ACC112 (cell line): ENCODE data around the gene KRTAP3-1.
"Not testable (repeated sequence)": the region's sequence is repeated elsewhere in the genome, so short reads cannot be mapped to it uniquely, and the experiment has no call there.

Source experiments
- H2AFZ ChIP-seq: fragments of 200-600 bp; sonication (generic); one replicate; pipeline ENCODE4 v1.6.0; 2017; ENCODE audit warnings: antibody characterized with exemption, low read length; ENCODE audit not compliant: unreplicated experiment
- H3K27ac ChIP-seq: fragments of 200-600 bp; sonication (generic); 2 replicates; pipeline ENCODE4 v1.5.1; 2014; ENCODE audit warnings: low read depth, mild to moderate bottlenecking, antibody characterized with exemption, low read length, moderate library complexity
- H3K27me3 ChIP-seq: fragments of 200-600 bp; sonication (generic); 2 replicates; pipeline ENCODE4 v1.6.1; 2014; ENCODE audit warnings: mild to moderate bottlenecking, antibody characterized with exemption, low read length, moderate library complexity, mixed read lengths; ENCODE audit not compliant: insufficient read depth
- H3K36me3 ChIP-seq: fragments of 200-600 bp; sonication (generic); 2 replicates; pipeline ENCODE4 v1.6.1; 2016; ENCODE audit warnings: mild to moderate bottlenecking, antibody characterized with exemption, low read length, moderate library complexity, mixed read lengths; ENCODE audit not compliant: insufficient read depth
- H3K4me1 ChIP-seq: fragments of 200-600 bp; sonication (generic); one replicate; pipeline ENCODE4 v1.6.1; 2016; ENCODE audit warnings: low read length, mixed read lengths; ENCODE audit not compliant: insufficient read depth, unreplicated experiment, control insufficient read depth
- H3K4me3 ChIP-seq: fragments of 200-600 bp; sonication (generic); 2 replicates; pipeline ENCODE4 v1.5.1; 2014; ENCODE audit warnings: mild to moderate bottlenecking, low read depth, low read length
- H3K79me2 ChIP-seq: fragments of 200-600 bp; sonication (generic); one replicate; pipeline ENCODE4 v1.6.0; 2016; ENCODE audit warnings: low read length; ENCODE audit not compliant: control insufficient read depth, unreplicated experiment, insufficient read depth

KRTAP3-1 gene

DNA sequence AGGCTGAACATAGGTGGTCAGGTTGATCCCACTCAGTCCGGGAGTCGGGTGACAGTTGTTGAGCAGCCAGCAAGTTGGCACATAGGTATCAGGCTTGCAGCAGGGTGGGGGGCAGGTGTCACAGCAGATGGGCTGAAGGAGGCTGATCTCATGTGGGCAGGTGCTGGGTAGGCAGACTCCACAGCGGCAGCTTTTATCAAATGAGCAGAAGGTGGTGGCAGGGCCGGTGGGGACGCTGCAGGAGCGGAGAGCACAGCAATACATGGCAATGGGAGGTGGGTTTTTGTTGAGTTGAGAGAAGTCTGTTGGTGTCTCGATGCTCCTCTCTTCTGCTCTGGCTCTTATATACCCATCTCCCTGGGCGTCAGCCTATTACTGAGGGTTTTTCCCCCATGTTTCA is at the start of gene KRTAP3-1:
Gene KRTAP3-1, minus strand, starts transcription at position 318 of the 400 bp plus-strand sequence. Its CDS starts 54 bp downstream, at position 264.
- Histone ChIP-seq H3K4me3 (no peak within 1 kb of the TSS), H2AFZ (no peak within 1 kb of the TSS), H3K27me3 (no peaks in the 10 kb centered on the region), H3K4me1 (no peaks in the 10 kb centered on the region), H3K27ac (no peak within 1 kb of the TSS), H3K79me2 (no peaks in the 10 kb centered on the region), H3K36me3 (no peaks in the 10 kb centered on the region)

DNA sequence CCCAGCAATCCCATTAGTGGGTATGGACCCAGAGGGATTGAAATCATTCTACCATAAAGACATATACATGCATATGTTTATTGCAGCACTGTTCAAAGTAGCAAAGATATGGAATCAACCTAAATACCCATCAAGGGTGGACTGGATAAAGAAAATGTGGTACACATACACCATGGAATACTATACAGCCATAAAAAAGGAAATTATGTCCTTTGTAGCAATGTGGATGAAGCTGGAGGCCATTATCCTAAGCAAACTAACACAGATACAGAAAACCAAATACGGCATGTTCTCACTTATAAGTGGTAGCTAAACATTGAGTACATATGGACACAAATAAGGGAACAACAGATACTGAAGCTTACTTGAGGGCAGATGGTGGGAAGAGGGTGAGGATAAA is 48.6 kb upstream of the KRTAP3-1 start:
- no peaks in the 10 kb centered on the region for H3K79me2 ChIP-seq
- 0 out of 2 replicates have a peak, but pooled peaks cover 4% of the 10 kb centered on the region for H3K36me3 ChIP-seq
- no peak overlapping the region for H2AFZ ChIP-seq
- H3K27ac ChIP-seq = no peak overlapping the region
- no peaks in the 10 kb centered on the region for H3K27me3 ChIP-seq
- peaks cover 38% of the 10 kb centered on the region for H3K4me1 ChIP-seq
- no peak overlapping the region for H3K4me3 ChIP-seq

DNA sequence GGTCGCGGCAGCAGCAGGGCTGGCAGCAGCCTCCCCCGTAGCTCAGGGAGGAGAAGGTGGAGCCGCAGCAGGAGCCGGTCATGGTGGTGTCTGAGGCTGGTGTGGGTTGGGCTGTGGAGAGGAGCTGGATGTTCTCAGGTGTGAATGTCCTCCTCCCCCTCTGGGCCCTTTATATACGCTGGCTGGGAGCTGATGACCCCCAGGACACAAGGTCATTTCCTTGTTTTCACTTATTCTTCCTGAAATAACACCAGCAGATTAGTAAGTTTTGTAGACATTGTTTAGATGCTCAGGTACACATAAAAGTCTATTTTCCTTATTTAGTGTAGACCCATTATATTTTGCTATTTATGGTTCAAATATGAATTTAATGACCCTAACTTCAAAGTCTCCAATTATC is 46.2 kb upstream of the KRTAP3-1 start, which contains the start of gene KRTAP2-2:
Gene KRTAP2-2, minus strand, starts transcription at position 101 of the 400 bp plus-strand sequence. Its CDS starts 19 bp downstream, at position 82.
- H3K4me1 ChIP-seq = peaks cover 15% of the 10 kb centered on the region
- H3K27ac ChIP-seq, H3K27me3 ChIP-seq, H3K4me3 ChIP-seq, H2AFZ ChIP-seq, H3K79me2 ChIP-seq, H3K36me3 ChIP-seq: not testable (repeated sequence)

DNA sequence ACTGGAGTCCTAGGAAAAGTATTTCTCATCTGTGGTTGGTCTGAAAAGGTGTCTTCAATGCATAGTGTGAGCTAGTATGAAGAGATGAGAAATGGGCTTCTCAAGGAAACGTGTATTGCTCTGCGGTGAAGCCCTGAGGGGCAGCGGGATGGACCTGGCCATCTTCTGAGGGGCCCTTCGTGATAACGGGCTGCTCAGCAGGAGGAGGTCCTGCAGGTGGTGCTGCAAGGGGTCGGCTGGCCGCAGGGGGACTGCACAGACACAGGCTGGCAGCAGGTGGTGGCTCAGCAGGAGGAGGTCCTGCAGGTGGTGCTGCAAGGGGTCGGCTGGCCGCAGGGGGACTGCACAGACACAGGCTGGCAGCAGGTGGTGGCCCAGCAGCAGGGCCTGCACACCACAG is 45.6 kb upstream of the KRTAP3-1 start:
- not testable (repeated sequence) for H2AFZ ChIP-seq, H3K36me3 ChIP-seq, H3K27ac ChIP-seq, H3K79me2 ChIP-seq, H3K27me3 ChIP-seq, H3K4me3 ChIP-seq
- peaks cover 11% of the 10 kb centered on the region for H3K4me1 ChIP-seq

DNA sequence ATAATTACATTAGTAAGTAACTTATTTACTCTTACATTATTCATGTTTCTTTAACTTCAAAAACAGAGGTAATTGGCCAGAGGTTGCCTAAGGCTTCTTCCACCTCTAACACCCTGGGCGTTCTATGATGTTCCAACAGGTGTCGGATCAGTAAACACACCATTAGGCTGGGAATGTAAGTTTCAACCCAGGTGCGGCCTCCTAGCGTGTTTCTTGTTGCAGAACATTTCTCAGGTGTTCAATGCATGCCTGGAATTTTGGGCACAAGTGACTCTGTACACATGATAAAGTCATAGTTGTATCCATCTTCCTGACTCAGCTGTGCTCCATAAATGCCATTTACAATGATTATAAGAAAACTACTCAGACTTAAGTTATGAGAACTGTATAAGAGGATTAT is 45.1 kb upstream of the KRTAP3-1 start:
- Histone ChIP-seq H3K27ac (no peak overlapping the region), H3K4me1 (peaks cover 10% of the 10 kb centered on the region), H3K4me3 (no peak overlapping the region), H3K79me2 (no peaks in the 10 kb centered on the region), H3K27me3 (no peaks in the 10 kb centered on the region), H3K36me3 (0 out of 2 replicates have a peak, but pooled peaks cover 4% of the 10 kb centered on the region), H2AFZ (no peak overlapping the region)

DNA sequence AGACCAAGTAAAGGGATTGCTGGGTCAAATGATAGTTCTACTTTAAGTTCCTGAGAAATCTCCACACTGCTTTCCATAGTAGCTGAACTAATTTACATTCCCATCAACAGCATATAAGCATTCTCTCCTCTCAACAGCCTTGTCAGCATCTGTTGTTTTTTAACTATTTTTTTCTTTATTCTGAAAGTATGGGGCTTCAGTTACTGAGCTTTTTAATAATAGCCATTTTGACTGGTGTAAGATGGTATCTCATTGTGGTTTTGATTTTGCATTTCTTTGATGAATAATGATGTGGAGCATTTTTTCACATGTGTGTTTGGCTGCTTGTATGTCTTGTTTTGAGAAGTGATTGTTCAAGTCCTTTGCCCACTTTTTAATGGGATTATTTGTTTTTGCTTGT is 43.6 kb upstream of the KRTAP3-1 start:
- no peak overlapping the region for H3K27ac ChIP-seq
- no peaks in the 10 kb centered on the region for H3K27me3 ChIP-seq
- H2AFZ ChIP-seq = no peak overlapping the region
- peaks cover 13% of the 10 kb centered on the region for H3K4me1 ChIP-seq
- no peaks in the 10 kb centered on the region for H3K79me2 ChIP-seq
- H3K36me3 ChIP-seq = 0 out of 2 replicates have a peak, but pooled peaks cover 4% of the 10 kb centered on the region
- H3K4me3 ChIP-seq = no peak overlapping the region

DNA sequence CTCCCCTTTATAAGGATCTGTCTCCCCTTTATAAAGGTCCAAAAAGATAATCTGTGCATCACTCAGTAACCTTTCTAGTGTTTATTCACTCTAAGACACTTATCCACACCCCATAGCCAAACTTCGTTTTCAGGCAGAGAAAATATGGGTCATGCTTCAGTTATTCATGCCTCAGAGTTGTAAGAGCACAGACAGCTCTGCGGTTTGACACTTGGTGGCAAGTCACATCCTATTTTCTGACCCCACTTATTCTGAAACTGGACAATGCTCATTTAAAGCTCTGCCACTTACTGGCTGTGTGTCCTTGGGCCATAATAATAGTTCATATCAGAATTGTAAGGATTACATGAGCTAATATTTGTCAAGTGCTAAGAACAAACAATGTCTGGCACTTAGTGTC is 40.2 kb upstream of the KRTAP3-1 start:
- Histone ChIP-seq H3K36me3 (0 out of 2 replicates have a peak, but pooled peaks cover 4% of the 10 kb centered on the region), H3K4me1 (peaks cover 13% of the 10 kb centered on the region), H3K27ac (peak overlapping the region; percentile 87), H3K4me3 (peak overlapping the region; percentile 35; the same call in 1 of the 2 replicates), H3K27me3 (no peaks in the 10 kb centered on the region), H3K79me2 (no peaks in the 10 kb centered on the region), H2AFZ (peak overlapping the region; percentile 26)

DNA sequence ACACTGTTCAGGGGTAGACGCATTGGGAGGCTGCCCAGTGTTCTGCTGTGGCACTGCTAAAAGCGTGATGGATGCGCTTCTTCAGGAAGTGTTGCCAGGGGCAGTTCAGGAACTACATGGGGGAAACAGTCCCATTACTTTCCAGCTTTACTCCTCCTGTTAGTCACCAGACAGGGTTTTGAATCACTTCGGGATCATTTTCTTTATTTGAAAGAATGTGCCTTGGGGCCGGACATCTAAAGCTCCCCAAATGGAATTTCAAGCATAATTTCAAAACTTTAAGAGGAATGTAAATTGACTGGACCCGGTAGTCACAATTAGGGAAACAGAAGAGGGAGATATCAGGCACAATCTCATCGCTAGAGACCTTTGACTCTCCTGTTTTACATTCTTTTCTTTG is 39.5 kb upstream of the KRTAP3-1 start:
- H3K27me3 ChIP-seq = no peaks in the 10 kb centered on the region
- no peaks in the 10 kb centered on the region for H3K79me2 ChIP-seq
- H3K36me3 ChIP-seq = 0 out of 2 replicates have a peak, but pooled peaks cover 4% of the 10 kb centered on the region
- H3K4me3 ChIP-seq = peak overlapping the region; percentile 35
- peak overlapping the region; percentile 87 for H3K27ac ChIP-seq
- peaks cover 13% of the 10 kb centered on the region for H3K4me1 ChIP-seq
- peak overlapping the region; percentile 26 for H2AFZ ChIP-seq

DNA sequence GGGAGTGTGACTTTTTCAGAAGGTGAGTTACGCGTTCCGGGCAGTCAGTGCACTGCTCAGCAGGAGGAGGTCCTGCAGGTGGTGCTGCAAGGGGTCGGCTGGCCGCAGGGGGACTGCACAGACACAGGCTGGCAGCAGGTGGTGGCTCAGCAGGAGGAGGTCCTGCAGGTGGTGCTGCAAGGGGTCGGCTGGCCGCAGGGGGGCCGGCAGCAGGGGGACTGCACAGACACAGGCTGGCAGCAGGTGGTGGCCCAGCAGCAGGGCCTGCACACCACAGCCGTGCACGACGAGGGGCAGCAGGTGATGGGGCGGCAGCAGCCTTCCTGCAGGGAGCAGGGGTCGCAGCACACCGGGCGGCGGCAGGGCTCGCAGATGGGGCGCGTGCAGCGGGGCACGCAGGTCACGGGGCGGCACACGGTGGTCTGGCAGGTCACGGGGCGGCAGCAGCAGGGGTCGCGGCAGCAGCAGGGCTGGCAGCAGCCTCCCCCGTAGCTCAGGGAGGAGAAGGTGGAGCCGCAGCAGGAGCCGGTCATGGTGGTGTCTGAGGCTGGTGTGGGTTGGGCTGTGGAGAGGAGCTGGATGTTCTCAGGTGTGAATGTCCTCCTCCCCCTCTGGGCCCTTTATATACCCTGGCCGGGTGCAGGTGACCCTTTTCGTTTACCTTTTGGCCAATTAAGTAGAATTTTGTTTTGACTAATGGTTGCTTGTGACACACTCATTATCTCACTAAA is 38.0 kb upstream of the KRTAP3-1 start, which contains the start of gene KRTAP2-1:
Gene KRTAP2-1, minus strand, starts transcription at position 582 of the 731 bp plus-strand sequence. Its CDS starts 49 bp downstream, at position 533.
- H3K27ac ChIP-seq = peak within 1 kb of the TSS; percentile 87

DNA sequence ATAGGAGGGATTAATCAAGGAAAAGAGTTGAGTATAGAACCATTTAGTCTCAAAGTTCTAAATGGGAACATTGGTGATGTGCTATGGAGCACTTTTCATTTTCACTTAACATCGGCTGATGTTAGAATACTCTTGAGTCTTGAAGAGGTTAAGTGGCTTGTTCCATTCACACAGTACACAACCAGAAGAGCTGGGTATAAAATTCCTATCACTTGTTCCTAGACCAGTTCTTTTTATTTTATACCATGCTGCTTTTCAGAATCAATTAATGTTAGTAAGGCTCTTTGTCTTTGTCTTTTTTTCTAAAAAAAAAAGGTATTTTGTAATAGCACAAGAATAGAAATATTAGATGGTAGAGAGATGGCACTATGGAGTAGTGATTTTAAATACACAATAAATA is 34.0 kb upstream of the KRTAP3-1 start:
- Histone ChIP-seq H3K36me3 (0 out of 2 replicates have a peak, but pooled peaks cover 3% of the 10 kb centered on the region), H3K27me3 (no peaks in the 10 kb centered on the region), H3K27ac (no peak overlapping the region), H3K4me3 (no peak overlapping the region), H3K79me2 (no peaks in the 10 kb centered on the region), H2AFZ (no peak overlapping the region), H3K4me1 (no peaks in the 10 kb centered on the region)

More for the DNA sequence above, 38.0 kb upstream of the KRTAP3-1 start, which contains the start of gene KRTAP2-1:
- H2AFZ ChIP-seq, H3K4me3 ChIP-seq, H3K79me2 ChIP-seq, H3K36me3 ChIP-seq, H3K27me3 ChIP-seq: not testable (repeated sequence)
- peaks cover 13% of the 10 kb centered on the region for H3K4me1 ChIP-seq
